GF-D8 (cell line): ENCODE data around the gene ANKS1A.

Source experiments
- DNase-seq: peaks from one replicate; lab custom pipeline; 2025; lab: John Stamatoyannopoulos, UW

ANKS1A gene

GRCh38 chr6:34961082-34961481 lies 72.0 kb downstream of the ANKS1A start:
- DNase-seq: no peak

GRCh38 chr6:34961574-34961973 lies 72.5 kb downstream of the ANKS1A start:
- DNase-seq: no peak

- no peak for DNase-seq
Observed at GRCh38 chr6:34964564-34964963, 75.5 kb downstream of the ANKS1A start.

GRCh38 chr6:34967461-34967860 lies 78.4 kb downstream of the ANKS1A start:
- no peak for DNase-seq

- no peak for DNase-seq
Observed at GRCh38 chr6:34969662-34970265, 80.7 kb downstream of the ANKS1A start.

- DNase-seq: no peak
Observed at GRCh38 chr6:34970488-34970887, 81.4 kb downstream of the ANKS1A start.

- no peak for DNase-seq
Observed at GRCh38 chr6:34970957-34971356, 81.9 kb downstream of the ANKS1A start.

GRCh38 chr6:34973547-34974248 lies 84.6 kb downstream of the ANKS1A start:
- DNase-seq: no peak

- no peak for DNase-seq
Observed at GRCh38 chr6:34974249-34974642, 85.2 kb downstream of the ANKS1A start.

GRCh38 chr6:34976239-34976638 lies 87.2 kb downstream of the ANKS1A start:
- DNase-seq: no peak

- no peak for DNase-seq
Observed at GRCh38 chr6:34979218-34979617, 90.2 kb downstream of the ANKS1A start.

GRCh38 chr6:34979994-34980393 lies 90.9 kb downstream of the ANKS1A start:
- DNase-seq: no peak

GRCh38 chr6:34981366-34981765 lies 92.3 kb downstream of the ANKS1A start:
- DNase-seq: no peak

GRCh38 chr6:34981951-34982350 lies 92.9 kb downstream of the ANKS1A start:
- no peak for DNase-seq

- DNase-seq: peak; percentile 4
Observed at GRCh38 chr6:34982424-34982852, 93.4 kb downstream of the ANKS1A start.

GRCh38 chr6:34984416-34984815 lies 95.4 kb downstream of the ANKS1A start:
- no peak for DNase-seq

GRCh38 chr6:34985236-34985635 lies 96.2 kb downstream of the ANKS1A start:
- DNase-seq: no peak

- DNase-seq: peak; percentile 18
Observed at GRCh38 chr6:34986845-34987246, 97.8 kb downstream of the ANKS1A start.

GRCh38 chr6:34987506-34987905 lies 98.5 kb downstream of the ANKS1A start:
- no peak for DNase-seq

GRCh38 chr6:34990971-34991560 lies 102.0 kb downstream of the ANKS1A start:
- no peak for DNase-seq

- no peak for DNase-seq
Observed at GRCh38 chr6:34992376-34992775, 103.3 kb downstream of the ANKS1A start.

- DNase-seq: no peak
Observed at GRCh38 chr6:34993213-34993612, 104.2 kb downstream of the ANKS1A start.

- DNase-seq: no peak
Observed at GRCh38 chr6:34994693-34995092, 105.6 kb downstream of the ANKS1A start.
